Mammary epithelial cell (primary cell): Measurements from ENCODE around the gene TMEM145.

Experiments used
- EZH2 ChIP-seq: IDR thresholded peaks from 2 replicates; pipeline ENCODE4 v1.6.1; 2012; ENCODE audit warnings: low read length, inconsistent platforms, borderline replicate concordance
- TF ChIP-seq, protein P1 (sequence below), 2 donors: IDR thresholded peaks in 1 of 2; conservative IDR thresholded peaks in 1 of 2; 2 replicates each; pipeline ENCODE4 v1.5.1; 2011 to 2012; ENCODE audit warnings: inconsistent platforms in 2 of 2, low read length in 2 of 2, mild to moderate bottlenecking in 2 of 2, control low read depth in 1 of 2, low read depth in 1 of 2; ENCODE audit not compliant: insufficient read depth in 1 of 2; ENCODE audit errors: extremely low read depth in 1 of 2

DNA sequence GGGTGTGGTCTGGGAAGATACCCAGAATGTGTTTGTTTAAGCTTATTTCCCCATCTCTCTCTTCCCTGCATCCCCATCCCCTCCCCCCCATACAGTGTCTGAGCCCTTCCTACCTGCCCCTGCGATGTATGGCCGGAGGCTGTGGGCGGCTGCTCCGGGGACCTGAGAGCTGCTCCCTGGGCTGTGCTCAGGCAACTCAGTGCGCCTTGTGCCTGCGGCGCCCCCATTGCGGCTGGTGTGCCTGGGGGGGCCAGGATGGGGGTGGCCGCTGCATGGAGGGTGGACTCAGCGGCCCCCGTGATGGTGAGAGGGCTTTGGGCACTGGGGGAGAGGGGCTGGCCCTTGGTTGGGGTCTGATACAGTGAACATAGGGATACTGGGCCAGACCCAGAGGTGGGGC is 55.3 kb downstream of the TMEM145 start:
- TF ChIP-seq, protein P1, sequence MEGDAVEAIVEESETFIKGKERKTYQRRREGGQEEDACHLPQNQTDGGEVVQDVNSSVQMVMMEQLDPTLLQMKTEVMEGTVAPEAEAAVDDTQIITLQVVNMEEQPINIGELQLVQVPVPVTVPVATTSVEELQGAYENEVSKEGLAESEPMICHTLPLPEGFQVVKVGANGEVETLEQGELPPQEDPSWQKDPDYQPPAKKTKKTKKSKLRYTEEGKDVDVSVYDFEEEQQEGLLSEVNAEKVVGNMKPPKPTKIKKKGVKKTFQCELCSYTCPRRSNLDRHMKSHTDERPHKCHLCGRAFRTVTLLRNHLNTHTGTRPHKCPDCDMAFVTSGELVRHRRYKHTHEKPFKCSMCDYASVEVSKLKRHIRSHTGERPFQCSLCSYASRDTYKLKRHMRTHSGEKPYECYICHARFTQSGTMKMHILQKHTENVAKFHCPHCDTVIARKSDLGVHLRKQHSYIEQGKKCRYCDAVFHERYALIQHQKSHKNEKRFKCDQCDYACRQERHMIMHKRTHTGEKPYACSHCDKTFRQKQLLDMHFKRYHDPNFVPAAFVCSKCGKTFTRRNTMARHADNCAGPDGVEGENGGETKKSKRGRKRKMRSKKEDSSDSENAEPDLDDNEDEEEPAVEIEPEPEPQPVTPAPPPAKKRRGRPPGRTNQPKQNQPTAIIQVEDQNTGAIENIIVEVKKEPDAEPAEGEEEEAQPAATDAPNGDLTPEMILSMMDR (conservative IDR thresholded peaks at IDR 0.05 in 1 of 2, IDR thresholded peaks at IDR 0.05 in 1 of 2; ENCODE audit: extremely low read depth in 1 of 2, insufficient read depth in 1 of 2, low read depth in 1 of 2, low read length in 2 of 2) = no peak
- no peak for TF ChIP-seq EZH2
